ENCODE measurements around the gene CDKN2C.
"Not testable (repeated sequence)": the region's sequence is repeated elsewhere in the genome, so short reads cannot be mapped to it uniquely, and the experiment has no call there.

CDKN2C gene

DNA sequence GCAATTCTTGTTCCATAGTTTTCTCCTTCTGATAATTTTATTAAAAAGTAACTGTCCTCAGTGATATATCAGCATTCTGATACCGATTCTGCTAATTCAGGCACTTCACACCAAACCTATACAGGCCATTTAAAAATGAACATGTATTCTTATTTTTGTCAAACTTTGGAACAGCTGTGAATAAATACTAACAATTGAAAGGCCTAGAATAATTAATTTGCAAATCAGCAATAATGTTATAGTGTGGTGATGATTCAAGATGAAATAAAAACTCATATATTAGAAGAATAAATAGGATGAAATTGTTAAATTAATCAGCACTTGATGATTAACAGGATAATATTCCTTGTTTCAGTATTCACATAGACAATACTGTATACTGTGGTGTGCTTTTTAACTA lies 9.9 kb downstream of the CDKN2C start:
- DNase-seq (ENCODE audit: low spot score) = no peak

DNA sequence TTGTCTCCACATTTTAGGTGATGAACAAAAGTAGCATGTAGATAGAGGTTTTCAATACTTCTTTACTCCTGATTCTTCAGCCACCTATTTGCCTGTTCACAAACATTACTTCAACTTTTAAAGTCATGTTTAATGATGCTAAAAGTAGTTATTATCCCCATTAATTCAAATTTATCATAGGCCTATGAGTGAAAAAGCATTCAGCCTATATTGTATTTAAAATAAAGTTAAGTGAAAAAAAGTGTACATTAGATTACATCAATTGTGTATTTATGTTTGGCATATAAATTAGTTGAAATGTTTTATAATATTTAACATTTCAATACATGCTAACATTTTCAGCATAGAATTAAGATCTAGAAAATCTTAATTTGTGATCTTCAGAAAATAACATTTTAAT lies 10.5 kb downstream of the CDKN2C start:
- DNase-seq (ENCODE audit: low spot score) = no peak

DNA sequence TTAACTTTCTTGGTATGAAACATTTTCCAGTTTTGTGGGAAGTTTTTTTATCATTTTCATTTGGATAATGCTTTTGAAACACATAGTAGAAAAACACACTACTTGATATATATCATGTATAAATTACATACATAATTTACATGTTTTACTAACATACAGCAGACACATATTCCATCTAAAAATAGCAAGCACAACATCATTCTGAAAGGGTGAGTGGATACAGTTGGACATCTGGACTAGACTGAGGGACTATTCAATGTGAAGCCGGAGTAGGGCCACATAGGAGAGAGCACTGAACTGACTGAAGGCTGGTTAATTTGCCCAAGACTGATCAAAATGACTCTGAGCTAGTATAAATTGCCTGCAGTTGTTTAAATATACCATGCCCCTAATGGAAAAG lies 11.7 kb downstream of the CDKN2C start:
- DNase-seq (ENCODE audit: low spot score) = no peak

DNA sequence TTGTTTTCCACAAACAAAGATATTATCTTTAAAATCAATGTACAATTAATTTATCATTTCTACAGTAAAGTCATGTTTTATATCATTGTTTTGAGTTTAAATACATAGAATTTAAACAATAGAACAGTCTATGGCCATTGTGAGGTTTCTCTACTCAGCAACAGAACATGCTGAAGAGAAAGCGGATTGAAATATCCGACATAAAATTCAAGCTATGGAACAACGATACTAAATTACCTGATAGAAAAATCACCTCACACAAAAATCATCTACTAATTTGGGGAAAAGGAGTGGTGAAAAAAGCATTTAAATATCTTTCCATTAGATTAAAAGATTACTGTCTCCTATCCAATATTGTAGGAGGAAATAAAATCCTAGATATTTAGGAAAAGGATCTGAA lies 12.6 kb downstream of the CDKN2C start:
- no peak for DNase-seq (ENCODE audit: low spot score)

DNA sequence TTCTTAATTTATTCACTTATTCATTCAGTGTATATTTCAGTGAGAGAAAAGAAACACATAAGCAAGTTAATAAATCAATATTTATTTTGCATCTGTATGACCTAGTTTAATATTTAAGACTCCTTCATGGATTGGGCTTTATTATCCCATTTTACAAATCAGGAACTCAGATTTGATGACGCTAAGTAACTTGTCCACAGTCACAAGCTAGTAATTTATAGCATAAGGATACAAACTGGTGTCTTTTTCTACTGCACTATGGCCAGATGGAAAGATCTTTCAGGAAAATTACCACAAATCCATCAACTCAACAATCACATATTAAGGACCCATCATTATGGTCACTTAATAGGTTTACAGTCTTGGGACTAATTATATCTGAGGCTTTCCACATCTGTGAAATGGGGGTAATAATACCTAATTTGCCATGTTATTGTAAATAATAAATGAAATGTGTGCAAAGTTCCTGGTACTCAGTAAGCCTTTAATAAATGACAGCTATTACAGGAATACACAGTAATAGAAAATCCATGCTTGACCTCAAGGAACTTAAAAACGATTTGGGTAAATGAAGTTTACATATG lies 13.3 kb downstream of the CDKN2C start:
- DNase-seq (ENCODE audit: low spot score) = no peak

DNA sequence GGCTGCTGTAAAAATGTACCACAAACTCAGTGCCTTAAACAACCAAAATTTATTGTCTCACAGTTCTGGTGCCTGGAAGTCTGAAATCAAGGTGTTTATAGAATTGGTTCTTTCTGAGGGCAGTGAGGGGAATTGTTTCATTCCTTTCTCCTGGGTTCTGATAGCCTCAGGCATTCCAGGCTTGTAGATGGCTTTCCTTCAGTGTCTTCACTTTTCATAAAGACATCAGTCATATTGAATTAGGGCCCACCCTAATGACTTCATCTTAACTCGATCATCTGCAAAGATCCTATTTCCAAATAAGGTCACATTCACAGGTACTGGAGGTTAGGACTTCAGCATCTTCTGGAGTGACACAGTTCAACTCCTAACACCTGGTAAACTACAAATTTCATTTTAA lies 15.0 kb downstream of the CDKN2C start:
- DNase-seq (ENCODE audit: low spot score) = no peak

DNA sequence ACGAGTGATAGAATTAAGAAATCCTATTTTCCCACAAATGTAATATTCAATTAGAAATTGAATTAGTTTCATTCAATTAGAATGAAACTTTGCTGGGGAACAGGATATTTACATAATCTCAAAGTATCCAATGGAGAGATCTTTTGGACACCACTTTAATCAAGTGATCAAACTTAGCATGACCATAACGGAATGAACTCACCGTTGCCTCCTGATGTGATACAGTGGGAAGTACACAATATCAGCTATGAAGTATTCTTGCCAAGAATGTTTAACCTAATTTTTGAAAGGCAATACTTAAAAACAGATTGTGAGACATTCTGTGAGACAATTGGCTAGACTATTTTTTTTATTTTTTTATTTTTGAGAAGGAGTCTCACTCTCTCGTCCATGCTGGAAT lies 16.6 kb downstream of the CDKN2C start:
- no peak for DNase-seq (ENCODE audit: low spot score)

DNA sequence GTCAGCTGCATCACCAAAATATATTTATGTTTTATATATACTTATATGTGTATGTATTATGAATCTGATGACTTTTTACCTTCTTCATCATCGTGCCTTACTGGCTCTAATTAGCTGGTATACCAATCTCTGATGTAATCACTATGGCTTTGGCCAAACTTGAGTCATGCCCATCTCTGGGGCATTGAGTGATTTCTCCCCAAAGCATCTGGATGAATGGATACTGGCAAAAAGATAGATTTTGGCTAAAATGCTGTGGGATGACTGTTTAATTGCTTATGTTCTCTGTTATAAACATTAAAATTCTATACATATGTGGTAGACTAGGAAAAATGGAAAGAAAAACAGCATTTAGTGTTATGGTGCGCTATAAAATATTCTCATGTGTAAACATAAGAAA lies 19.6 kb downstream of the CDKN2C start:
- no peak for DNase-seq (ENCODE audit: low spot score)

DNA sequence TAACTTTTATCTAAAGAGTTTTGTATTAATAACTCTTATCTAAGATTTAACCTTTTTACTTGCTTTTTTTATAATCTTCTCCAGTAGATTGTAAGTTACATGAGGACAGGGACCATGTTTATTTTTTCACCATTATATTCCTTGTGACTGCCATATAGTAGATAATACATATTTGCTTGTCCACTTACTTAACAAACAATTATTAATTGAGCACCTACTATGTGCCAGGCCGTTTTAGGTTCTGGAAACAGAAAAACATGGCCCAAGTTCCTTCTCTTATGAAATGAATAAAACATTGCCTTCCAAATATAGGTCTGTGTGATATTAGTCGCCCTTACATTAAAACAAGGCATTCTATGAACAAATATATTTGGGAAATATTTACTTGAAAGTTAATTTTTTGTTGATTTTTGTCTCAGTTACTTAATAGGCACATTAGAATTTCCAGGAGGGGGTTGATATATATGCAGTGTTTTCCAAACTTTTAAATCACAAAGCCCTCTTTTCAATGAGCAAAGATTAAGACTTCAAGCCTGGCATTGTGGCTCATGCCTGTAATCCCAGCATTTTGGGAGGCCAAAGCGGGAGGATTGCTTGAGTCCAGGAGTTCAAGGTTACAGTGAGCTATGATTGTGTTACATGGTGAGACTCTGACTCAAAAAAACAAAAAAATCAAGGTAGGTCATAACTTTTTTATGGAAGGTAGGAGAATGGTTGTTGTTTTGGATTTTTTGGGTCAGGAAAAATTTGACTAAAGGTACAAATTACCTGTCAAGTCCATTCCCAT lies 22.7 kb downstream of the CDKN2C start:
- no peak for DNase-seq (ENCODE audit: low spot score)

DNA sequence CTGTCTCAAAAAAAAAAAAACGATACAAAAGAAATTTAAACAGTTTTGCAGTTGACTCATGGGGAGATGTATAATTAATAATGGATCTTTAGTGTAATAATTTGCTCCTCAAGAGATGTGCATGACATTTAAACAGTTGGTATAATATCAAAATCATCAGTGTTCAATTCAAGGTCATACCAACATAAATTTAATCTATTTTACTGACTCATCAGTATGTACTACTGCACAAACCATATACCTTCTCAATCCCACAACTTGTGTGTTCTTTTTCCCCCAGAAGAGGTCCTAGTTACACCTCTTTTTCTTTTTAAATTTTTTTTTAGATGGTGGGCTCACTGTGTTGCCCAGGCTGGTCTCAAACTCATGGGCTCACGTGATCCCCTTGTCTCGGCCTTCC lies 23.6 kb downstream of the CDKN2C start:
- DNase-seq (ENCODE audit: low spot score) = no peak

DNA sequence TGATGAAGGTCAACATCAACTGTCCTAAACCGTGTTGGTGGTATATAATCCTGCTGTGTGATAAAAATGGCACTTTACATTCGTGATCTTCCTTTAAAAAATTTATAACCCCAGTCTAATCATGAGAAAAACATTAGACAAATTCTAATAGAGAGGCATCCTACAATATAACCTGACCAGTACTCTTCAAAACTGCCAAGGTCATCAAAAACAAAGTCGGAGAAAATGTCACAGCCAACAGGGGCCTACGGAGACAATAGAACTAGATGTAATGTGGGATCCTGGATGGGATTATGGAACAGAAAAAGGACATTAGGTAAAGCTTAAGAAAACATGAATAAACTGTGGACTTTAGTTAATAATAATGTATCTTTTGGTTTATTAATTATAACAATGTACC lies 25.0 kb downstream of the CDKN2C start:
- no peak for DNase-seq (ENCODE audit: low spot score)

DNA sequence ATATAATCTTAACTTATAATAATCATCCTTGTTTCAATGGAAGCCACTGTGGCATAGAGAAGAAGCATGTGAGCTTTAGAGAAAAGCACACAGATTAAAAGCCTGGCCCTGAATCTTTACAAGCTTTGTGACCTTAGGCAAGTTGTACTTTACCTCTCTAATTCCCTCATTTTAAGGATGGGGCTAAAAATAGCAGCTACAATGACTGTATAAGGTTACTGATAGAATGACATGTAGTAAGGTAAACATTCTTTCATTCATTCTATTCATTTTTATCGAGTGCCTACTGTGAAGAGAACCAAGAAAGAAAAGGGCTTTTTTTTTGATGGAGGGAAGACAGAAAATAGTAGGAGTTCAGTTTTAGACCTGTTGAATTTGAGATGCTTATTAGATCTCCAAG lies 25.6 kb downstream of the CDKN2C start:
- no peak for DNase-seq (ENCODE audit: low spot score)

DNA sequence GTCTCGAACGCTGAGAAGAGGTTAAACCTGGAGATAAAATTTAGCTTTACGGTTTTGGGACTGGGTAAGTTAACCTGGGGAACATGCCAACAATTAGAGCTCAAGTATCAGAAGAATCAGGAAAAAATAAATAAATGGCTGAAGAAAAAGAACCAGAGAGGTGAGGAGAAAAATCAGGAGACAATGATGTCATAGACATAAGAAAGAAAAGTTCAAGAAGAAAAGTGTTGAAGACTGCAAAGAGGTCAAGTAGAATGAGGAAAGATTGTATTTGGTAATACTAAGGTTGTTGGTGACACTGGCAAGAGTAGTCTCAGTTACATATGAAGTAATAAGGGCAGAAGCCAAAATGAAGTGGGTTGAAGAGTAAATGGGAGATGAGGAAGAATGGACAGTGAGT lies 26.0 kb downstream of the CDKN2C start:
- DNase-seq (ENCODE audit: low spot score) = no peak

DNA sequence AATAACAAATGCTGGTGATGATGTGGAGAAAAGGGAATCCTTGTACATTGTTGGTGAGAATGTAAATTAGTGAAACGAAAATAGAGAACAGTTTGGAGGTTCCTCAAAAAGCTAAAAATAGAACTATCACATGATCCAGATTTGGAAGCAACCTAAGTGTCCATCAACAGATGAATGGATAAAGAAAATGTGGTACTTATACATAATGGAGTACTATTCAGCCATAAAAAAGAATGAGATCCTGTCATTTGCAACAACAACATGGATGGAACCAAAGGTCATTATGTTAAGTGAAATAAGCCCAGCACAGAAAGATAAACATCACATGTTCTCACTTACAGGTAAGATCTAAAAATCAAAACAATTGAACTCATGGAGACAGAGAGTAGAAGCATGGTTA lies 29.3 kb downstream of the CDKN2C start:
- not testable (repeated sequence) for DNase-seq (ENCODE audit: low spot score)

DNA sequence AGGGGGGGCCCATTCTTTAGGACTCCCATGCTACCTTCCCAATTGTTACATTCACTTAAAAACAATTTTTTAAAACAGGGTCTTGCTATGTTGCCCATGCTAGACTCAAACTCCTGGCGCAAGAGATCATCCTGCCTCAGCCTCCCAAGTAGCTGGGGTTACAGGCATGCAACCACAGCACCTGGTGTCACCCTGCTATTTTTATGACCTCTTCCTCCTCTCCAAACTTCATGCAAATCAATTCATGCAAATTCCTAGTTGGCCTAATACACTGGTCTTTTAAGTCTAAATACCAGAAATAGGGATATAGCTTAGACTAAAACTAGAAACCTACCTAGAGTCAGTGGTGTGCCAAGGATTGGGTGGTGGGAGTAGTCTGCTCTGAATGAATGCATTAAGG lies 30.1 kb downstream of the CDKN2C start:
- no peak for DNase-seq (ENCODE audit: low spot score)

DNA sequence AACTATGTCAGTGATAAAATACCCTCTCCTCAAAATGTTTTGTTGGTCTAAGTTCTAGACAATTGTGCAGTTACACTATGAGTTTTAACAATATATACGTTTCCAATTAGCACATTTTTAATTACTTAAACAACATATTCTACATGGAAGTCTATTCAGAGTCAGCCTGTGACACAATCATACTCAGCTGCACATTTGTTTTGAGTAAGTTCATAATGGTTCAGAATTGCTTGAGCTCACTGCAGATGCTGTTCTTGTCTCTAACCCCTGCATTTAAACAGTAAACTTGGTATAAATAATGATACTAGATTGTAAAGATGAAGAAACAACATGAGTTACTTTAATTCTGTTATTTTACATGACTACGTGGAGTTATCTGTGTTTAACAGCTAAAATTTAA lies 30.6 kb downstream of the CDKN2C start:
- DNase-seq (ENCODE audit: low spot score) = no peak

DNA sequence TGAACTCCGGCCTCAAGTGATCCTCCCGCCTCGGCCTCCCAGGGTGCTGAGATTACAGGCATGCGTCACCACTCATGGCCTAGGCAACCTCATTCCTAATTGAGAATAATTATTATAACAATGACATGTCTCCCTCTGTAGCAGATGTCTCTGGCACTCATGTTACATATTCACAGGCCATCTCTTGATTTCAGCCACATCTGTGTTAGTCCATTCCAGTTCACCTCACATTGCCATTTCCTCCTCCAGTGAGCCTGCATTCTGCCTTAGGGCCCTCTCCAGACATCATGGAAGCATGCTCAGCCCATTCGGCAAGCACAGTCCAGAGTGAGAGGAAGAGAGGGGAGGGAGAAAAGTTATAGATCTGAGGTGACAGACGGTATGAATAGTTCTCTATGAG lies 32.5 kb downstream of the CDKN2C start:
- DNase-seq (ENCODE audit: low spot score) = no peak

DNA sequence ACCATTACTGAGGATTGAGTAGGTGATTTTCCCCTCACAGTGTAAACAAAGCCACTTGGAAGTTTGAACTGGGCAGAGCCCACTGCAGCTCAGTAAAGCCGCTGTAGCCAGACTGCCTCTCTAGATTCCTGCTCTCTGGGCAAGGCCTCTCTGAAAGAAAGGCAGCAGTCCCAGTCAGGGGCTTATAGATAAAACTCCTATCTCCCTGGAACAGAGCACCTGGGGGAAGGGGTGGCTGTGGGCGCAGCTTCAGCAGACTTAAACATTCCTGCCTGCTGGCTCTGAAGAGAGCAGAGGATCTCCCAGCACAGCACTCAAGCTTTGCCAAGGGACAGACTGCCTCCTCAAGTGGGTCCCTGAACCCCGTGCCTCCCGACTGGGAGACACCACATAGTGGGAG lies 35.5 kb downstream of the CDKN2C start:
- DNase-seq (ENCODE audit: low spot score) = not testable (repeated sequence)

DNA sequence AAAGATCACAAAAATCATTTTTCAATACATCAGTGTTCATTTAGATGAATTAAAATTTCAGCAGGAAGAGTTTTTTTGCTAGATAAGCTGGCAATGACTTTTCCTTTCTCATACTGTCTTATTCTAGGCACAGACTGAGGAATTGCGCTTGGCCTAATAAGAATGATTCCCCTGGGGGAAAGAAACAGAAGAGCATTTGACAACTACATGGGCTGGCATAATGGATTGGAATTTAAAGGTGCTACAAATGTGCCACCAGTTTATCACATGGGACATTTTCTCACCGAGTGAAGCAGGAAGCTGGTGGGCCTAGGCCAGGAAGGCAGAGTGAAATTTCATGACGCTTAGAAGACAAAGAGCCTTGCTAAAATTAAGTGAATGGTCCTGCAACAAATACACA lies 39.3 kb downstream of the CDKN2C start:
- no peak for DNase-seq (ENCODE audit: low spot score)

DNA sequence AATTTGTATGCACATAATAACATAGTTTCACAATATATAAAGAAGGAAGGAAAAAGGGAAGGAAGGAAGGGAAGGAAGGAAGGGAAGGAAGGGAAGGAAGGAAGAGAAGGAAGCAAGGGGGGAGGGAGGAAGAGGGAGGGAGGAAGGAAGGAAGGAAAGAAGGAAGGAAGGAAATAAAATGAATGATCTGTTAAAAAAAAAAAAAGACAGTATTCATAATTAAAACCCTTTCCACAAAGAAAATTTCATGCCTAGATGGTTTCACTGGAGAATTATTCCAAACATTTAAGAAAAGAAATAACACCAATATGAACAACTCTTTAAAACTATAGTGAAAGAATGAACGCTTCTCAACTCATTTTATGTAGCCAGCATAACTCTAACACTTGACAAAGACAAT lies 44.8 kb downstream of the CDKN2C start:
- DNase-seq (ENCODE audit: low spot score) = no peak

DNA sequence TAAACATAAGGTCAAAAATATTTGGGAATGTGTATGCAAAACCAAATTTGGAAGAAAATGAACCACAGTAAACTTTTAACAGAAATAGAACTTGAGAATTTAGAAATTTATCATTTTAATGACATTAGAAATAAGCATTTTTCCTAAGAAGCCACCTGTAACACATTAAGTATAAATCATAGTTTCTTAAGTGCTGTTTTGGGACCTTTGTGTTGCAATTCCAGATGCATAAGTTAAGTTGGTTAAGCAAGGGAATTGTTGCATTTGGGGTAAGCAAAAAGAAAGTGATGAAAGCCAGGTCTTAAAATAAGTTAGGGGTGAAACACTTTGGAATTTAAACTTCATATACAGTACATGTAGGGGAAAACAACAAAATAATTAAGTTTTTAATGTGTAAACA lies 49.8 kb downstream of the CDKN2C start:
- no peak for DNase-seq (ENCODE audit: low spot score)
